Activated CD4-positive, alpha-beta T cell treated with anti-CD3 and anti-CD28 coated beads, Interleukin-2, amount 50 U/mL, for 24 hours (primary cell): ENCODE data around the gene UBE4A.
A peak's percentile ranks its signal among the peaks of the same experiment; 100 is the strongest.

Experiments used
- DNase-seq, 2 donors: peaks; one replicate each; pipeline ENCODE4 v3.0.0-alpha.2; 2020; ENCODE audit warnings: low read depth in 1 of 2, low spot score in 1 of 2

The UBE4A gene

GRCh38 chr11:118341815-118342489 is 17.4 kb upstream of the UBE4A start:
- DNase-seq: no peak

- peak; percentile 39 to 72 for DNase-seq
These were observed 16.8 kb upstream of the UBE4A start, which contains the start of gene CD3D for GRCh38 chr11:118342503-118343161. Gene CD3D (minus strand): TSS chr11:118342705. CDS start chr11:118342607, 98 bp downstream.

- no peak for DNase-seq
These were observed 16.2 kb upstream of the UBE4A start for GRCh38 chr11:118343248-118343647.

- DNase-seq: peak; percentile 28 to 72
These were observed 15.4 kb upstream of the UBE4A start, which contains the start of gene CD3G for GRCh38 chr11:118343981-118344515. Gene CD3G (plus strand): TSS chr11:118344344. CDS start chr11:118344424, 80 bp downstream.

GRCh38 chr11:118349475-118349874 is 9.9 kb upstream of the UBE4A start:
- DNase-seq: no peak

- DNase-seq: no peak
These were observed 6.2 kb upstream of the UBE4A start for GRCh38 chr11:118353084-118353710.

- no peak for DNase-seq
These were observed 1.3 kb upstream of the UBE4A start for GRCh38 chr11:118358071-118358470.

GRCh38 chr11:118364956-118365615 is 5.7 kb downstream of the UBE4A start:
- no peak for DNase-seq

GRCh38 chr11:118366287-118366686 is 6.9 kb downstream of the UBE4A start:
- no peak for DNase-seq

GRCh38 chr11:118370774-118371173 is 11.4 kb downstream of the UBE4A start:
- no peak for DNase-seq

GRCh38 chr11:118373263-118373662 is 13.9 kb downstream of the UBE4A start:
- DNase-seq: no peak

GRCh38 chr11:118373871-118374270 is 14.5 kb downstream of the UBE4A start:
- DNase-seq: no peak

GRCh38 chr11:118374729-118375128 is 15.3 kb downstream of the UBE4A start:
- DNase-seq: no peak

- no peak for DNase-seq
These were observed 16.6 kb downstream of the UBE4A start for GRCh38 chr11:118375978-118376377.

- no peak for DNase-seq
These were observed 20.1 kb downstream of the UBE4A start for GRCh38 chr11:118379497-118379896.

- DNase-seq: no peak
These were observed 21.2 kb downstream of the UBE4A start for GRCh38 chr11:118380571-118380970.

GRCh38 chr11:118382954-118383353 is 23.6 kb downstream of the UBE4A start:
- DNase-seq: no peak

GRCh38 chr11:118383657-118384056 is 24.3 kb downstream of the UBE4A start:
- no peak for DNase-seq

GRCh38 chr11:118396097-118396501 is 36.7 kb downstream of the UBE4A start:
- DNase-seq: no peak

GRCh38 chr11:118397448-118397847 is 38.0 kb downstream of the UBE4A start:
- no peak for DNase-seq
